PC-9 (cell line): ENCODE data around the gene RGR.

ENCODE experiments used
- CTCF ChIP-seq: fragments of 200-600 bp; sonication (generic); conservative IDR thresholded peaks from 2 replicates; pipeline ENCODE4 v1.6.1; 2017; ENCODE audit warnings: mixed run types, antibody characterized with exemption, mild to moderate bottlenecking, moderate library complexity
- EZH2 ChIP-seq: fragments of 200-600 bp; sonication (generic); IDR thresholded peaks from 2 replicates; pipeline ENCODE4 v1.8.0; 2017; ENCODE audit warnings: antibody characterized with exemption, low read depth

- TF ChIP-seq CTCF (peak; percentile 55), EZH2 (no peak)
Observed at GRCh38 chr10:84256510-84257342, 11.9 kb downstream of the RGR start.
